ENCODE results near the gene ELAVL3. TPM values are rescaled to one million over a fixed set of nuclear protein-coding genes. Genes with fewer than 3 reads are reported as not detected.

ELAVL3 gene
- total RNA-seq, 1 experiment from 2014 or later: 1.2 TPM

- Histone ChIP-seq H3K14ac (ENCODE audit: insufficient read depth, low read length) (no peak overlapping the region; the same call in 1 of the 2 replicates), H2BK15ac (ENCODE audit: low read depth, low read length) (no peak overlapping the region), H4K5ac (ENCODE audit: insufficient read length, low read depth, low read length) (no peak overlapping the region), H3K56ac (ENCODE audit: insufficient read length, low read depth, low read length) (no peak overlapping the region), H3K9me3 (ENCODE audit: control insufficient read depth, low read depth, low read length) (no peaks in the 10 kb centered on the region), H3T11ph (ENCODE audit: low read length) (no peak overlapping the region), H3K4me2 (ENCODE audit: insufficient read depth, insufficient read length, low read length) (no peak overlapping the region), H2BK5ac (ENCODE audit: insufficient read length, low read length) (no peak overlapping the region), H2AFZ (ENCODE audit: low read length) (no peak overlapping the region), H4K8ac (replicated peaks; ENCODE audit: insufficient read length, low read depth, low read length) (no peak overlapping the region), H3K79me1 (ENCODE audit: insufficient read depth, low read depth, low read length, poor library complexity, severe bottlenecking) (no peaks in the 10 kb centered on the region), H2BK12ac (ENCODE audit: insufficient read length, low read depth, low read length) (no peak overlapping the region), H3K23ac (ENCODE audit: insufficient read length, low read depth, low read length) (no peak overlapping the region), H3K9ac (ENCODE audit: extremely low read depth, insufficient read length, low read length) (no peak overlapping the region), H3K18ac (ENCODE audit: insufficient read length, low read depth, low read length) (no peak overlapping the region), H3K4ac (ENCODE audit: low read depth, low read length) (no peak overlapping the region), H2BK120ac (ENCODE audit: low read depth, low read length, poor library complexity, severe bottlenecking) (no peak overlapping the region), H4K20me1 (ENCODE audit: control insufficient read depth, insufficient read depth, insufficient read length) (no peaks in the 10 kb centered on the region), H3K27ac (ENCODE audit: insufficient read length, low read depth, low read length) (no peak overlapping the region), H4K91ac (ENCODE audit: insufficient read length, low read depth, low read length) (no peak overlapping the region), H3K23me2 (ENCODE audit: insufficient read length, low read depth, low read length, poor library complexity, severe bottlenecking) (peaks cover 23% of the 10 kb centered on the region), H2BK20ac (ENCODE audit: low read depth, low read length, poor library complexity, severe bottlenecking) (no peak overlapping the region), H3K79me2 (ENCODE audit: insufficient read depth, low read length) (no peaks in the 10 kb centered on the region), H3K4me1 (ENCODE audit: insufficient read depth, low read length) (no peaks in the 10 kb centered on the region), H3K27me3 (ENCODE audit: insufficient read depth, low read length) (no peaks in the 10 kb centered on the region), H2AK5ac (ENCODE audit: insufficient read length, low read length) (no peak overlapping the region)
- Mint-ChIP-seq H3K4me1 (peaks cover 14 to 20% of the 10 kb centered on the region in 2 experiments), H3K27ac (peak overlapping the region; percentile 4 to 46 (median 31); a peak in 2 of 7 replicates), H3K27me3 (ENCODE audit: low read depth) (peaks cover 10% of the 10 kb centered on the region), H3K4me3 (no peak overlapping the region), H3K9me3 (no peaks in the 10 kb centered on the region; a peak in 1 of 5 replicates), H3K36me3 (ENCODE audit: insufficient read depth in 1 of 3, low read depth in 3 of 3) (peaks cover 1 to 24% (median 5%) of the 10 kb centered on the region in 3 experiments; a peak in 5 of 7 replicates)
- no CpG with 5 or more reads among the region's 17 CpGs for WGBS (ENCODE audit: extremely low coverage, insufficient read length, low lambda C conversion rate)
- TF ChIP-seq CTCF (conservative IDR thresholded peaks at IDR 0.05): no peak
- DNase-seq: no peak
These were observed 64.3 kb downstream of the ELAVL3 start for GRCh38 chr19:11416346-11417052.
